Muscle of back (tissue), 11 donors: ENCODE results near the gene GMPR2. TPM values are rescaled to one million over a fixed set of nuclear protein-coding genes. Genes with fewer than 3 reads are reported as not detected.
"Not testable (repeated sequence)": the region's sequence is repeated elsewhere in the genome, so short reads cannot be mapped to it uniquely, and the experiment has no call there.

Source experiments
- DNase-seq, 3 donors: peaks; one replicate each; pipeline versions ENCODE4 v3.0.0 to v3.0.0-alpha.2; 2013
- polyA plus RNA-seq, 10 donors: library from polyadenylated mRNA; unstranded; fragments of 120-200 nt; gene quantifications; one replicate each; pipeline ENCODE4 v1.2.1, GENCODE V29; 2013; ENCODE audit not compliant: insufficient read length in 10 of 10

Gene GMPR2
- polyA plus RNA-seq, 10 donors, result 41.5 to 57.6 (median 50.7) TPM

GRCh38 chr14:24196071-24197055 lies 36.4 kb upstream of the GMPR2 start:
- DNase-seq, result no peak

DNA sequence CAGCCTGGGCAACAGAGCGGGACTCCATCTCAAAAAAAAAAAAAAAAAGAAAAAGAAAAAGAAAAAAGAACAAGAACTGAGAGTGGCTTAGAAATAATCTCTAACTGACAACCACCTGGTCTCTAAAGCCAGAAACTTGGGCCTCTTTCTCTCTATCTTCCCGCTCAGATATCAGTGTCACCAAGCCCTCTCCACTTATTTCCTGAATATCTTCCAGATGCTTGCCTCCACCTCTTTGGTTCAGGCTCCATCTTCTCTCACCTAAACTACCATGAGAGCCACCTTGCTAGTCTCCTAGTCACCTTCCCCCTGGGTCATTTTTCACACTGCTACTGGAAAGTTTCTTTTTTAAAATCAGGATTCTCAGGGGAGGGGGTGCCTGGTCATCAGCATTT lies 35.7 kb upstream of the GMPR2 start:
- no peak for DNase-seq

DNA sequence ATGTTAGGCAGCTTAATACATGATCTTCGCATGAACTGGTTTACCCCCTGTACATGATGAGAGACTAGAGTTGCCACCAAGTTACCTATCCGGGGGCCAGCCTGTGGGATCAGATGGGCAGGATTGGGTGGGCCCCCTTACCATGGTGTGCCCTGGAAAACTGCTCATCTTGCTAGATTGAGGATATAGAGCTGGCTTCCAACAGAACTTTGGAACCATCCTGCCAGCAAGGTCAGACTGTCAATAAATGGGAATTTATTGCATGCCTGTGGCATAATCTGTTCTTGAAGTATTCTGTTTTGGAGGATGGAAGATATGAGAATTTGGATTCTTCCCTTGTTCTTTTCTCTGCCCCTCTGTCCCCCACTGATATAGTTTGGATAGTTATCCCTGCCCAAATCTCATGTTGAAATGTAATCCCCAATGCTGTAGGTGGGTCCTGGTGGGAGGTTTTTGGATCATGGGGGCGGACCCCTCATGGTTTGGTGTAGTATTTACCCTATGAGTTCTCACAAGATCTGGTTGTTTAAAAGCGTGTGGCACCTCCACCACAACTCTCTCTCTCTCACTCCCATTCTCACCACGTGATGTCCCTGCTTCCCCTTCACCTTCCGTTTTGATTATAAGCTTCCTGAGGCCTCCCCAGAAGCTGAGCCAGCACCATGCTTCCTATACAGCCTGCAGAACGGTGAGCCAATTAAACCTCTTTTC lies 33.8 kb upstream of the GMPR2 start:
- DNase-seq, result no peak

DNA sequence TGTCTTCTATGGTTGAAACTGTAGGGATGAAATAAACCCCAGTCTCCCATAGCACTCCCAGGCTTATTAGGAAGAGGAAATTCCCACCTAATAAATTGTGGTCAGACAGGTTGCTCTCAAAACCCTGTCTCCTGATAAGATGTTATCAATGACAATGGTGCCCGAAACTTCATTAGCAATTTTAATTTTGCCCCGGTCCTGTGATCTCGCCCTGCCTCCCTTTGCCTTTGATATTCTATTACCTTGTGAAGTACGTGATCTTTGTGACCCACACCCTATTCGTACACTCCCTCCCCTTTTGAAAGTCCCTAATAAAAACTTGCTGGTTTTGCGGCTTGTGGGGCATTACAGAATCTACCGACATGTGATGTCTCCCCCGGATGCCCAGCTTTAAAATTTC lies 30.2 kb upstream of the GMPR2 start:
- not testable (repeated sequence) for DNase-seq

- DNase-seq, result not testable (repeated sequence)
These were observed 29.4 kb upstream of the GMPR2 start for GRCh38 chr14:24203249-24203886.

- DNase-seq, result no peak
These were observed 28.3 kb upstream of the GMPR2 start for GRCh38 chr14:24204163-24205146.

DNA sequence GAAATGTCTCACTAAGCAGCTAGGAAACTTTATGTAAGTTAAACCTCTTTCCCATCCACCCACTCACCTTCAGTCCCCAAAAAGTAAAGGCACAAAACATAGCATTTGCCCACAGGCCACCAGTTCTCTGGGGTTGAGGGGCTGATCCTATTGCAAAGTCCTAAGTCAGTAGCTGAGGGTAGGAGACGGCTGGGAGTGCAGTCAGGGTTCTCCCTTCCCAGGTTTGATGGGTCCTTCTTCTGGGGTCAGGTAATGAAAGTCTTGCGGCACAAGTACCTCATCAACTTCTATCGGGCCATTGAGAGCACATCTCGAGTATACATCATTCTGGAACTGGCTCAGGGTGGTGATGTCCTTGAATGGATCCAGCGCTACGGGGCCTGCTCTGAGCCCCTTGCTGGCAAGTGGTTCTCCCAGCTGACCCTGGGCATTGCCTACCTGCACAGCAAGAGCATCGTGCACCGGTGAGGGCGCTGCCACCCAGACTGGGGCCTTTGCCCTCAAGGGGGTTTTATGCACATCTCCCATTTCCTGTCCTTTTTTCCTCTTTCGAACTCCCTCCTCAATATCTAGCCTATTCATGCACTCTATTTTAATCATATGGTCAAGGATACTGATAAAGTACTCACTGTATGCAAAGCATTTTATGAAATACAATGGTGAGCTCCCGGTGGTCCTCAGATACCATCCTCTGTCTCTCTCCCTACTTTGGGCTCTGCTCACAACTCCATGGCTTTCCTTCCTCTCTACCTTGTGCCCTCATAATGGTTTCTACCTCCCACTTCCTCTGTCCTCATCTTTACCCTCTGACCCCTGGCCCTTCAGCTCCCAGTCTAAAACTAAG lies 26.2 kb upstream of the GMPR2 start:
- no peak for DNase-seq

DNA sequence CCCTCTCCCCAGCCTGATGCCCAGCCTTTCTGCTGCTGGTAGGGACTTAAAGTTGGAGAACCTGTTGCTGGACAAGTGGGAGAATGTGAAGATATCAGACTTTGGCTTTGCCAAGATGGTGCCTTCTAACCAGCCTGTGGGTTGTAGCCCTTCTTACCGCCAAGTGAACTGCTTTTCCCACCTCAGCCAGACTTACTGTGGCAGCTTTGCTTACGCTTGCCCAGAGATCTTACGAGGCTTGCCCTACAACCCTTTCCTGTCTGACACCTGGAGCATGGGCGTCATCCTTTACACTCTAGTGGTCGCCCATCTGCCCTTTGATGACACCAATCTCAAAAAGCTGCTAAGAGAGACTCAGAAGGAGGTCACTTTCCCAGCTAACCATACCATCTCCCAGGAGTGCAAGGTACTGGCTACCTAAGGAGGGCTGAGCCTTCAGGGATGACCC lies 25.6 kb upstream of the GMPR2 start:
- no peak for DNase-seq

DNA sequence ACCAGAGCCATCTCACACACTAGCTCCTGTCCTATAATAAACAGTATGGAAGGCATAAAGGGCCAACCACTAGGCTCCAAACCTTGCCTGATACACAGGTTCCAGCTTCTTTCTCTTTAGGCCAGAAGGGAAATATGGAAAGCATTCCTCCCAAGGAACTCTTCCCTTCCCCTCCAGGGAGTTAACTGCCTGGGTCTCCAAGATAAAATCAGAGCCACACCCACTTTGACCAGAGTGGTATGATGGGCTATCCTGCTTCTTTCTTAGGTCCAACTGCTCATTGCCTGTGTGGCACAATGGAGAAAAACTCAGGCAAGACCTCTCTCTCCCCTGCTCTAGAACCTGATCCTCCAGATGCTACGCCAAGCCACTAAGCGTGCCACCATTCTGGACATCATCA lies 25.1 kb upstream of the GMPR2 start:
- DNase-seq, result no peak

DNA sequence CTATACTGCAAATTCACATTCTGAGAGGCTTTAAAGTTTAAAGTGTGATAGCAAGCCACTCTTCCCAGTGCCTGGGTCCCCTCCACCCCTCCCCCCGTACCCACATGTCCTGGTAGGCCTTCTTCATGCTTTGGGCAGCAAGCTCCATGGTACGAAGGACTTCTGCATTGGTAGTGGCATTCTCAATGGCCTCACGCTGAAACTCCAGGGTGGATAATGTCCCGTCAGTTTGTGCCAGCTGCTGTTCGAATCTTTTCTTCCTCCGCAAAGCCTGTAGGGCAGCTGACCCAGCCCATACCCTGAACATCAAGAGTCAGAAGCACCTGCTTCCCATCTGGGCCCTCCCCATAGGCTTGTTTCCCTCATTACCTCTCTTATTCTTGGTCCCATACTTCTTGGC lies 21.4 kb upstream of the GMPR2 start:
- DNase-seq, result no peak

GRCh38 chr14:24212924-24213865 lies 19.5 kb upstream of the GMPR2 start, which contains the start of gene CHMP4A:
Gene CHMP4A, minus strand, starts transcription at chr14:24213488. Its CDS starts 49 bp downstream, at chr14:24213439.
- peak; percentile 96 to 98 (median 98) for DNase-seq

GRCh38 chr14:24213866-24214662 lies 18.7 kb upstream of the GMPR2 start:
- no peak for DNase-seq

GRCh38 chr14:24215495-24216344 lies 17.0 kb upstream of the GMPR2 start, which contains the start of gene MDP1:
Gene MDP1, minus strand, starts transcription at chr14:24216066. Its CDS starts 111 bp downstream, at chr14:24215955.
- peak; percentile 85 to 95 (median 90) for DNase-seq

GRCh38 chr14:24216345-24216699 lies 16.4 kb upstream of the GMPR2 start:
- DNase-seq, result no peak

DNA sequence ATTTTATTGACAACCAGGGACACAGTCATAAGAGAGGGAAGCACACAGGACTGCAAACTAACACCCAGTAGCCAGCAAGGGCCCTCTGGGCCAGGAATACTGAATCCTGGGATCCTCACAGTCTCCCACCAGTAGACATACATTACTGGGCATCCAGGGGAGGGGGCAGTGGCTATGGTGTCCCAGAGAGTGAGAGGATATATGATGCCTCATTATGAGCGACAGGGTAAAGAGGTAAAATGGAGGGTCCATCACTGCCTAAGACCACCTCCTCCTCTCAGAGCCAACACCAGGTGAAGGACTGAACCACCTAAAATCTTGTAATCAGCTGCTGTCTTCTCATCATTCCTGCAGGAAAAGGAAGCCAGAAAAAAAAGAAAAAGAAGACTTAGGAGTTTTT lies 15.9 kb upstream of the GMPR2 start:
- DNase-seq, result not testable (repeated sequence)

GRCh38 chr14:24219080-24219479 lies 13.6 kb upstream of the GMPR2 start:
- DNase-seq, result no peak

DNA sequence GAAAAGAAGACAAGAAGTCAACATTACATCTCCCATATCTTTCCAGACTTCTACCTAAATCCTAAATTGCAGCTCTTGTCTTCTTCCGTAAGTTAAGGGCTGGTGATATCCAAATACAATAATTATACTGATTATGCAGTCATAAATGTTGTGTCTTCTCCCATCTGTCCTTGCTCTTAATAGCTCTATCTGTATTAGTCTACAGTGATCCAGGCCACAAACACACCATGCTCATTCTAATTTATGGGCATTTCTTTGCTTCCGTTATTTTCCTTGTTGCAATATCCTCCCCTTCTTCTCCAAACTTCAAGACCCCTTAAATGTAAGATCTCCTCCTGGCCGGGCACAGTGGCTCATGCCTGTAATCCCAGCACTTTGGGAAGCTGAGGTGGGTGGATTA lies 13.2 kb upstream of the GMPR2 start:
- DNase-seq, result no peak
